HEK293T (cell line): ENCODE measurements around the gene HACL1.

Experiments used
- BHLHE40 ChIP-seq: fragments of 450-650 bp; IDR thresholded peaks from 2 replicates; pipeline ENCODE4 v1.6.1; 2016; ENCODE audit warnings: mild to moderate bottlenecking, moderate library complexity, borderline replicate concordance
- FOXK2 ChIP-seq: fragments of 450-650 bp; IDR thresholded peaks from 2 replicates; pipeline ENCODE4 v1.6.1; 2016; ENCODE audit warnings: mild to moderate bottlenecking
- FOXM1 ChIP-seq: fragments of 450-650 bp; IDR thresholded peaks from 2 replicates; pipeline ENCODE4 v1.6.1; 2017; ENCODE audit warnings: mild to moderate bottlenecking, borderline replicate concordance
- NFRKB ChIP-seq: fragments of 450-650 bp; IDR thresholded peaks from 2 replicates; pipeline ENCODE4 v1.6.1; 2016; ENCODE audit warnings: mild to moderate bottlenecking, moderate library complexity
- PKNOX1 ChIP-seq: fragments of 450-650 bp; IDR thresholded peaks from 2 replicates; pipeline ENCODE4 v1.6.1; 2016
- SP1 ChIP-seq: fragments of 450-650 bp; IDR thresholded peaks from 2 replicates; pipeline ENCODE4 v1.6.1; 2017
- TARDBP ChIP-seq: fragments of 450-650 bp; IDR thresholded peaks from 2 replicates; pipeline ENCODE4 v1.6.1; 2016
- ZNF384 ChIP-seq: fragments of 450-650 bp; IDR thresholded peaks from 2 replicates; pipeline ENCODE4 v1.6.1; 2016

- TF ChIP-seq SP1 (no peak), BHLHE40 (no peak), FOXK2 (no peak), NFRKB (no peak), ZNF384 (no peak), TARDBP (no peak), PKNOX1 (no peak), FOXM1 (no peak)
Observed at GRCh38 chr3:15601046-15601398, 347 bp downstream of the HACL1 start.
